Endothelial cell of umbilical vein (primary cell): ENCODE measurements around the gene RBM4B. TPM values are rescaled to one million over a fixed set of nuclear protein-coding genes. Genes with fewer than 3 reads are reported as not detected.
A peak's percentile ranks its signal among the peaks of the same experiment; 100 is the strongest.

ENCODE experiments used
- BruUV-seq: library from RNA; stranded (reverse); fragments of 400-500 nt; replicated peaks from 2 replicates; lab custom pipeline; 2021; lab: Mats Ljungman, UMichigan
- CTCF ChIA-PET: fragments of 300-600, 350-600 bp; sonication (Branson Sonifier 250); formaldehyde crosslinking; loops from one replicate; lab custom pipeline; 2021; ENCODE audit warnings: antibody characterized with exemption, inconsistent platforms; lab: Charles Lee
- POLR2A ChIA-PET: fragments of 300-600, 350-600 bp; sonication (Branson Sonifier 250); formaldehyde crosslinking; loops from one replicate; lab custom pipeline; 2021; ENCODE audit warnings: antibody characterized with exemption, inconsistent platforms; lab: Charles Lee
- DNase-seq: peaks from one replicate; pipeline ENCODE4 v3.0.0-alpha.2; 2011; ENCODE audit warnings: low read depth, low spot score
- FAIRE-seq: peaks from 2 replicates; lab custom pipeline; 2011; peaks lifted over from hg19 to GRCh38; lab: Jason Lieb, UNC
- H2AFZ ChIP-seq: 2 replicates; pipeline ENCODE4 v1.6.0; 2012; ENCODE audit warnings: low read depth, low read length, control low read depth, inconsistent platforms
- H3K27ac ChIP-seq: 2 replicates; pipeline ENCODE4 v1.5.1; 2011; ENCODE audit warnings: low read depth, mild to moderate bottlenecking, control low read depth, low read length, moderate library complexity; ENCODE audit not compliant: insufficient read depth
- H3K27me3 ChIP-seq, 2 experiments: 2 replicates each; pipeline versions ENCODE4 v1.6.0 to v1.6.1; 2011; ENCODE audit warnings: low read length in 2 of 2, mixed read lengths in 1 of 2; ENCODE audit not compliant: control insufficient read depth in 2 of 2, insufficient read depth in 2 of 2
- H3K36me3 ChIP-seq, 2 experiments: 2 replicates in 1 of 2; 3 replicates in 1 of 2; pipeline ENCODE4 v1.5.1; 2011; ENCODE audit warnings: low read length in 2 of 2, mild to moderate bottlenecking in 1 of 2, moderate library complexity in 1 of 2; ENCODE audit not compliant: control insufficient read depth in 2 of 2, insufficient read depth in 2 of 2; ENCODE audit errors: extremely low read depth in 1 of 2
- H3K4me1 ChIP-seq: 3 replicates; pipeline ENCODE4 v1.5.1; 2011; ENCODE audit warnings: mild to moderate bottlenecking, low read length; ENCODE audit not compliant: control insufficient read depth, insufficient read depth; ENCODE audit errors: extremely low read depth
- H3K4me2 ChIP-seq: 2 replicates; pipeline ENCODE4 v1.6.1; 2011; ENCODE audit warnings: low read length, control low read depth, mixed read lengths; ENCODE audit not compliant: insufficient read depth
- H3K4me3 ChIP-seq, 3 experiments: fragments of 200-600 bp in 1 of 3; sonication (generic), shearing (Covaris generic) in 1 of 3; replicated peaks in 1 of 3; 2 replicates each; pipeline ENCODE4 v1.5.1; 2011 to 2016; ENCODE audit warnings: control low read depth in 3 of 3, low read length in 3 of 3, mild to moderate bottlenecking in 2 of 3, inconsistent platforms in 1 of 3, low read depth in 1 of 3, moderate library complexity in 1 of 3; ENCODE audit not compliant: insufficient read depth in 1 of 3
- H3K79me2 ChIP-seq: 2 replicates; pipeline ENCODE4 v1.6.0; 2012; ENCODE audit warnings: low read length, inconsistent platforms; ENCODE audit not compliant: control insufficient read depth, insufficient read depth
- H3K9ac ChIP-seq: replicated peaks from 2 replicates; pipeline ENCODE3; 2011; ENCODE audit warnings: low read length, control low read depth; ENCODE audit not compliant: insufficient read depth; ENCODE audit errors: extremely low read depth
- H3K9me1 ChIP-seq: replicated peaks from 3 replicates; pipeline ENCODE4 v1.6.0; 2011; ENCODE audit warnings: mild to moderate bottlenecking, low read length; ENCODE audit not compliant: control insufficient read depth, insufficient read depth; ENCODE audit errors: extremely low read depth
- H3K9me3 ChIP-seq: replicated peaks from 2 replicates; pipeline ENCODE4 v1.5.1; 2012; ENCODE audit warnings: low read length, inconsistent platforms; ENCODE audit not compliant: control insufficient read depth, insufficient read depth
- H4K20me1 ChIP-seq: replicated peaks from 2 replicates; pipeline ENCODE3; 2011; ENCODE audit warnings: mild to moderate bottlenecking, low read length; ENCODE audit not compliant: control insufficient read depth, insufficient read depth; ENCODE audit errors: extremely low read depth
- CTCF ChIP-seq, 2 donors: IDR thresholded peaks; 1 replicate in 1 of 2; 2 replicates in 1 of 2; pipeline ENCODE4 v1.5.1; 2011; ENCODE audit warnings: low read length in 2 of 2, mild to moderate bottlenecking in 2 of 2, moderate library complexity in 2 of 2, control low read depth in 1 of 2, inconsistent platforms in 1 of 2, low read depth in 1 of 2; ENCODE audit not compliant: insufficient read depth in 1 of 2; ENCODE audit errors: extremely low read depth in 1 of 2
- EZH2 ChIP-seq: IDR thresholded peaks from 2 replicates; pipeline ENCODE4 v1.6.1; 2012; ENCODE audit warnings: borderline replicate concordance, low read depth, mild to moderate bottlenecking, moderate library complexity, low read length, inconsistent platforms; ENCODE audit not compliant: severe bottlenecking
- FOS ChIP-seq: IDR thresholded peaks from 2 replicates; pipeline ENCODE4 v1.6.1; 2011; ENCODE audit warnings: mild to moderate bottlenecking, low read length, moderate library complexity, borderline replicate concordance; ENCODE audit not compliant: insufficient read depth
- MYC ChIP-seq: IDR thresholded peaks from one replicate; pipeline ENCODE4 v1.6.1; 2011; ENCODE audit warnings: mild to moderate bottlenecking, low read depth, low read length
- POLR2AphosphoS5 ChIP-seq: IDR thresholded peaks from 2 replicates; pipeline ENCODE4 v1.6.1; 2012; ENCODE audit warnings: low read depth, mild to moderate bottlenecking, control low read depth, low read length, moderate library complexity; ENCODE audit not compliant: insufficient read depth
- dilution Hi-C: fragments of 300-500 bp; cut with MboI; formaldehyde crosslinking; loops from one replicate; pipeline ENCODE4 v1.15.0; 2019; ENCODE audit warnings: low sequenced_read_pairs; ENCODE audit not compliant: extremely low pct_ligation_motif_present
- intact Hi-C: fragments of 100-400 bp; cut with micrococcal nuclease; formaldehyde crosslinking; loops from one replicate; pipeline ENCODE4 v1.10.0; 2022
- polyA plus RNA-seq, 4 experiments: library from polyadenylated mRNA; depleted of rRNA in 3 of 4; stranded (reverse) in 3 of 4; unstranded in 1 of 4; fragments of >200 nt; gene quantifications; 2 replicates each; pipeline versions ENCODE4 v1.2.1 to v1.2.3, GENCODE V29; 2011 to 2012; ENCODE audit warnings: missing spikeins in 1 of 4
- total RNA-seq: library from RNA; stranded (reverse); gene quantifications from 2 replicates; pipeline ENCODE4 v1.2.3, GENCODE V29; 2021

RBM4B gene
- total and polyA plus RNA-seq, 2 donors (not counting 3 experiments of a cell fraction or from before 2014, with no cell fraction given), result 22.2 to 31.2 TPM

GRCh38 chr11:66694732-66695207, 17.1 kb upstream of the RBM4B start:
- dilution Hi-C loops, result no loop called here
- H3K27ac ChIP-seq, result no peak overlapping the region

More at GRCh38 chr11:66694732-66695207, 17.1 kb upstream of the RBM4B start:
- no peak overlapping the region for H3K9ac ChIP-seq
- no peaks in the 10 kb centered on the region for H3K9me1 ChIP-seq
- FAIRE-seq (peak; percentile 99), DNase-seq (peak; percentile 92)
- no peaks in the 10 kb centered on the region for H3K4me1 ChIP-seq
- H3K27me3 ChIP-seq, result no peaks in the 10 kb centered on the region
- no TSS peak for BruUV-seq
- no peak overlapping the region for H3K4me3 ChIP-seq
- ChIA-PET POLR2A (no interaction called here), CTCF (interaction anchor here (0.8 to 2.8 kb wide), 9 partner anchors 10 to 281 kb away, joined by 3 to 30 read pairs (median 5); partner anchors contain the start of genes C11orf86 and RBM4B)
- H3K4me2 ChIP-seq, result no peak overlapping the region
- no peaks in the 10 kb centered on the region for H3K9me3 ChIP-seq
- TF ChIP-seq MYC (no peak), POLR2AphosphoS5 (peak; percentile 57), EZH2 (no peak), FOS (no peak), CTCF (IDR thresholded peaks at IDR 0.05; ENCODE audit: extremely low read depth in 1 of 2, insufficient read depth in 1 of 2, low read depth in 1 of 2, low read length in 2 of 2) (peak; percentile 95 to 99)
- H4K20me1 ChIP-seq, result no peaks in the 10 kb centered on the region
- H2AFZ ChIP-seq, result no peak overlapping the region
- intact Hi-C loops, result loop anchor here (1.0 to 5.0 kb wide), 5 partner anchors 53 to 377 kb away; no protein-coding TSS in a partner anchor
- H3K36me3 ChIP-seq, result no peaks in the 10 kb centered on the region
- no peaks in the 10 kb centered on the region for H3K79me2 ChIP-seq
